H1 (cell line): ENCODE measurements around the gene CGN. TPM values are rescaled to one million over a fixed set of nuclear protein-coding genes. Genes with fewer than 3 reads are reported as not detected.
A peak's percentile ranks its signal among the peaks of the same experiment; 100 is the strongest.

ENCODE experiments used
- CTCF ChIA-PET: fragments of 300-600 bp; sonication (Branson Sonifier 250); formaldehyde crosslinking; loops from one replicate; lab custom pipeline; 2021; ENCODE audit not compliant: partially characterized antibody; lab: Charles Lee
- POLR2A ChIA-PET: fragments of 300-600 bp; sonication (Branson Sonifier 250); formaldehyde crosslinking; loops from one replicate; lab custom pipeline; 2021; ENCODE audit warnings: inconsistent platforms; ENCODE audit not compliant: partially characterized antibody; lab: Charles Lee
- DNase-seq, 2 experiments: peaks; one replicate each; pipeline versions ENCODE4 v3.0.0 to v3.0.0-alpha.2; 2010 to 2022; ENCODE audit warnings: low spot score in 2 of 2, low read depth in 1 of 2, mixed read lengths in 1 of 2
- FAIRE-seq: peaks from 2 replicates; lab custom pipeline; 2011; peaks lifted over from hg19 to GRCh38; lab: Jason Lieb, UNC
- H2AFZ ChIP-seq: 2 replicates; pipeline ENCODE4 v1.8.1; 2012; ENCODE audit warnings: low read length, inconsistent platforms
- H2AK5ac ChIP-seq: 2 replicates; pipeline ENCODE4 v1.6.1; 2013; ENCODE audit warnings: low read depth, low read length
- H2BK120ac ChIP-seq: replicated peaks from 2 replicates; pipeline ENCODE3; 2013; ENCODE audit warnings: low read depth, low read length, inconsistent platforms
- H2BK12ac ChIP-seq: 2 replicates; pipeline ENCODE4 v1.6.1; 2013; ENCODE audit warnings: low read depth, low read length
- H2BK15ac ChIP-seq: 2 replicates; pipeline ENCODE4 v1.6.1; 2013; ENCODE audit warnings: low read length
- H2BK20ac ChIP-seq: 2 replicates; pipeline ENCODE4 v1.6.1; 2013; ENCODE audit warnings: low read length
- H2BK5ac ChIP-seq: 2 replicates; pipeline ENCODE4 v1.6.1; 2013; ENCODE audit warnings: low read depth, low read length
- H3K14ac ChIP-seq: 2 replicates; pipeline ENCODE4 v1.6.1; 2013; ENCODE audit warnings: inconsistent platforms; ENCODE audit not compliant: insufficient read length
- H3K18ac ChIP-seq: 2 replicates; pipeline ENCODE4 v1.6.1; 2013; ENCODE audit warnings: low read length; ENCODE audit errors: extremely low read depth
- H3K23ac ChIP-seq: 2 replicates; pipeline ENCODE4 v1.6.1; 2013; ENCODE audit warnings: inconsistent platforms; ENCODE audit not compliant: insufficient read length
- H3K23me2 ChIP-seq: 2 replicates; pipeline ENCODE4 v1.6.1; 2013; ENCODE audit warnings: low read depth, low read length
- H3K27ac ChIP-seq: 2 replicates; pipeline ENCODE4 v1.6.1; 2011; ENCODE audit warnings: low read depth, low read length, inconsistent platforms
- H3K27me3 ChIP-seq, 4 experiments: replicated peaks in 1 of 4; 1 replicate in 1 of 4; 2 replicates in 3 of 4; pipeline versions ENCODE4 v1.6.1 to v1.8.1; 2011 to 2013; ENCODE audit warnings: low read length in 3 of 4, mild to moderate bottlenecking in 3 of 4, inconsistent platforms in 2 of 4, mixed read lengths in 2 of 4, moderate library complexity in 1 of 4; ENCODE audit not compliant: control insufficient read depth in 3 of 4, insufficient read depth in 3 of 4; ENCODE audit errors: extremely low read depth in 1 of 4
- H3K36me3 ChIP-seq, 4 experiments: 2 replicates each; pipeline versions ENCODE4 v1.6.1 to v1.8.1; 2011 to 2013; ENCODE audit warnings: mild to moderate bottlenecking in 4 of 4, low read length in 3 of 4, moderate library complexity in 2 of 4, control low read depth in 1 of 4, inconsistent platforms in 1 of 4; ENCODE audit not compliant: insufficient read depth in 4 of 4, control insufficient read depth in 2 of 4
- H3K4ac ChIP-seq: replicated peaks from 2 replicates; pipeline ENCODE3; 2013; ENCODE audit warnings: low read length, low read depth, mixed read lengths, inconsistent platforms; ENCODE audit not compliant: insufficient read length
- H3K4me1 ChIP-seq, 4 experiments: replicated peaks in 1 of 4; 1 replicate in 1 of 4; 2 replicates in 3 of 4; pipeline versions ENCODE4 v1.6.1 to v1.8.1; 2011 to 2013; ENCODE audit warnings: low read length in 3 of 4, inconsistent platforms in 2 of 4, mixed read lengths in 1 of 4; ENCODE audit not compliant: insufficient read depth in 4 of 4, control insufficient read depth in 3 of 4
- H3K4me2 ChIP-seq, 2 experiments: 2 replicates each; pipeline versions ENCODE4 v1.6.1 to v1.8.1; 2011 to 2013; ENCODE audit warnings: low read depth in 2 of 2, low read length in 2 of 2, control low read depth in 1 of 2, inconsistent platforms in 1 of 2, mild to moderate bottlenecking in 1 of 2; ENCODE audit not compliant: insufficient read depth in 1 of 2
- H3K4me3 ChIP-seq, 4 experiments: fragments of 200-600, 300-600 bp in 1 of 4; sonication (generic), shearing (Covaris generic), sonication (Bioruptor Twin) in 1 of 4; 2 replicates each; pipeline versions ENCODE4 v1.5.1 to v1.8.1; 2011 to 2016; ENCODE audit warnings: low read length in 4 of 4, low read depth in 3 of 4, control low read depth in 2 of 4, inconsistent platforms in 2 of 4, mild to moderate bottlenecking in 2 of 4, mixed read lengths in 1 of 4, moderate library complexity in 1 of 4; ENCODE audit not compliant: insufficient read depth in 2 of 4; ENCODE audit errors: extremely low read depth in 1 of 4
- H3K56ac ChIP-seq: replicated peaks from 2 replicates; pipeline ENCODE3; 2013; ENCODE audit warnings: low read depth, mild to moderate bottlenecking, mixed read lengths, low read length, inconsistent platforms; ENCODE audit not compliant: insufficient read length
- H3K79me1 ChIP-seq: 2 replicates; pipeline ENCODE4 v1.6.1; 2013; ENCODE audit warnings: low read depth, low read length, control low read depth
- H3K79me2 ChIP-seq, 2 experiments: 2 replicates each; pipeline versions ENCODE4 v1.6.1 to v1.8.1; 2012 to 2013; ENCODE audit warnings: low read length in 2 of 2, mild to moderate bottlenecking in 2 of 2, inconsistent platforms in 1 of 2; ENCODE audit not compliant: insufficient read depth in 2 of 2, control insufficient read depth in 1 of 2
- H3K9ac ChIP-seq, 4 experiments: replicated peaks in 1 of 4; 1 replicate in 1 of 4; 2 replicates in 3 of 4; pipeline versions ENCODE4 v1.6.1 to v1.8.1; 2011 to 2013; ENCODE audit warnings: low read depth in 3 of 4, low read length in 3 of 4, control low read depth in 2 of 4, mild to moderate bottlenecking in 2 of 4, moderate library complexity in 2 of 4, inconsistent platforms in 1 of 4; ENCODE audit errors: extremely low read depth in 1 of 4
- H3K9me3 ChIP-seq, 2 experiments: 2 replicates each; pipeline versions ENCODE4 v1.6.1 to v1.8.1; 2012 to 2013; ENCODE audit warnings: mild to moderate bottlenecking in 2 of 2, moderate library complexity in 2 of 2, control low read depth in 1 of 2, inconsistent platforms in 1 of 2, low read depth in 1 of 2, low read length in 1 of 2, mixed read lengths in 1 of 2; ENCODE audit not compliant: insufficient read depth in 2 of 2
- H4K20me1 ChIP-seq, 2 experiments: replicated peaks in 1 of 2; 2 replicates each; pipeline versions ENCODE3 to v1.8.1; 2011 to 2013; ENCODE audit warnings: inconsistent platforms in 2 of 2, low read length in 2 of 2, mild to moderate bottlenecking in 1 of 2; ENCODE audit not compliant: insufficient read depth in 2 of 2, control insufficient read depth in 1 of 2
- H4K5ac ChIP-seq: 2 replicates; pipeline ENCODE4 v1.6.1; 2013; ENCODE audit warnings: low read length, low read depth, mixed read lengths, inconsistent platforms; ENCODE audit not compliant: insufficient read length
- H4K8ac ChIP-seq: 2 replicates; pipeline ENCODE4 v1.8.0; 2013; ENCODE audit warnings: mild to moderate bottlenecking, moderate library complexity, low read length, inconsistent platforms; ENCODE audit not compliant: insufficient read depth; ENCODE audit errors: extremely low read depth
- H4K91ac ChIP-seq: replicated peaks from 2 replicates; pipeline ENCODE3; 2013; ENCODE audit warnings: low read length, mixed read lengths, inconsistent platforms; ENCODE audit not compliant: insufficient read length
- BRCA1 ChIP-seq: IDR thresholded peaks from 2 replicates; pipeline ENCODE4 v1.6.1; 2012; ENCODE audit warnings: low read depth, low read length, improper control_type of control experiment
- EGR1 ChIP-seq: IDR thresholded peaks from 2 replicates; pipeline ENCODE4 v1.6.1; 2011; ENCODE audit warnings: low read depth, low read length, borderline replicate concordance
- KDM5A ChIP-seq: fragments of 200-600 bp; IDR thresholded peaks from 2 replicates; pipeline ENCODE4 v1.7.1; 2012; ENCODE audit warnings: mild to moderate bottlenecking, low read length, inconsistent platforms, mixed read lengths
- MAFK ChIP-seq: IDR thresholded peaks from 2 replicates; pipeline ENCODE4 v1.6.1; 2012; ENCODE audit warnings: low read depth, mild to moderate bottlenecking, improper control_type of control experiment, low read length
- SIX5 ChIP-seq: IDR thresholded peaks from 2 replicates; pipeline ENCODE4 v1.6.1; 2011; ENCODE audit warnings: mild to moderate bottlenecking, low read depth, low read length
- TBP ChIP-seq: IDR thresholded peaks from 2 replicates; pipeline ENCODE4 v1.6.1; 2011; ENCODE audit warnings: low read depth, low read length, improper control_type of control experiment
- TCF12 ChIP-seq: IDR thresholded peaks from 2 replicates; pipeline ENCODE4 v1.6.1; 2011; ENCODE audit warnings: low read depth, mild to moderate bottlenecking, low read length
- ZNF274 ChIP-seq: IDR thresholded peaks from 2 replicates; pipeline ENCODE4 v1.7.0; 2012; ENCODE audit warnings: low read length, borderline replicate concordance; ENCODE audit errors: extremely low read depth
- WGBS, 2 experiments: shearing (Covaris generic) in 1 of 2; methylation state at CpG; one replicate each; pipeline versions ENCODE4 v1.1.6 to v1.1.7; 2013 to 2015; ENCODE audit warnings: low lambda C conversion rate in 2 of 2, mixed read lengths in 2 of 2, inconsistent platforms in 1 of 2, low coverage in 1 of 2, missing lambda C conversion rate in 1 of 2; ENCODE audit not compliant: insufficient replicate concordance in 2 of 2, insufficient coverage in 1 of 2, insufficient read length in 1 of 2; ENCODE audit errors: extremely low coverage in 1 of 2, missing lambda C conversion rate in 1 of 2; 5-methylcytosine and 5-hydroxymethylcytosine counted together
- polyA plus RNA-seq, 7 experiments: library from polyadenylated mRNA; depleted of rRNA in 3 of 7; stranded (reverse) in 5 of 7; unstranded in 2 of 7; fragments of >200 nt in 5 of 7; fragments of 200-250 nt in 2 of 7; gene quantifications; 1 replicate in 5 of 7; 2 replicates in 1 of 7; 4 replicates in 1 of 7; pipeline versions ENCODE4 v1.2.1 to v1.2.3, GENCODE V29; 2011 to 2013; ENCODE audit warnings: missing spikeins in 2 of 7, mixed read lengths in 2 of 7
- total RNA-seq: library from RNA; stranded (reverse); fragmentation: NEBNext Ultra II Directional; extraction: Animal tissue kit (Norgen Biotek cat#: 25700); gene quantifications from 2 replicates; pipeline ENCODE4 v1.2.1, GENCODE V29; 2021
- TF ChIP-seq, protein P1 (sequence below), 3 experiments: IDR thresholded peaks; 1 replicate in 2 of 3; 2 replicates in 1 of 3; pipeline versions ENCODE4 v1.5.1 to v1.6.1; 2011; ENCODE audit warnings: low read length in 3 of 3, mild to moderate bottlenecking in 3 of 3, inconsistent platforms in 2 of 3, low read depth in 1 of 3, moderate library complexity in 1 of 3; ENCODE audit not compliant: insufficient read depth in 1 of 3; ENCODE audit errors: control extremely low read depth in 1 of 3

Gene CGN
- total and polyA plus RNA-seq, 2 of the 8 experiments (the other 6 are each of a cell fraction or from before 2014, with no cell fraction given), result 15.9 to 52.7 TPM

DNA sequence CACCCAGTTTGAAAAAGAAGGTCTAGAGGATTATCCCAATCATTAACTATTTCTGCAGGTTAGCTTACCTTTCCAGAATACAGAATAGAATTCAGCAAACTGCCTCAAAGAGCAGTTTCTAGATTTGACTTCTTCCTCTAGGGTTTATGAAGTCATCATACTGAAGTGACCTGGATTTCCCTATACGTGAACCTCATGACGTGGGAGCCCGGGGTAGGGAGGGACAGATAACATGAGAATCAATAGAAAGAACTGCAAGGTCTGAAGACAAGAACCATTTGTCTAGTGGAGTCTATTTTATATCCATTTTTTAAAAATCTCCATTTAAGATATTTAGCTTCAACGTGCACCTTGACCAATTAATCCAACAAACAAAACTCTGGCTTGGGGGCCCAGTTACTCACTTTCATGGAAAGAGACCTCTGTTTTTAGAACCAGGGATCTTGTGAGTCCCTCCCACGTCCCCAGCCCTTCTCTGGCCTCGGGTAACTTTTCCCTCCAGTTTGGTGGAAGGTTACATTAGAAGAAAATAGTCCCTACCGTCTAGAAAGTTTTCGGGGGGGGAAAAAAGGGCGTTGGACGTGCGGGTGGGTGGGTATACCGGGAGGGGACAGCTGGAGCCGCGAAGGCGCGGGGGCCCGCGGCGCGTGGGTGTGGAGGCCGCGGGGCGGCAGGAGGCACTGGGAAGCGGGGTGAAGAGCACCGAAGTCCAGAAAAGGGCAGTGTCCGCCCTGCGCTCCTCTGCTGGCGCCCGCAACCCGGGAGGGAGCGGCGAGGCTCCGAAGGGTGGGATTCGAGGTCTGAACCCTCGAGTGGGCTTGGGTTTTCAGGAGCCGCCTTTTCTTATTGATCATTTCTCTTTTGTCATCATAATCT lies 38.1 kb upstream of the CGN start:
- no peaks in the 10 kb centered on the region; a peak in 2 of 7 replicates for H3K4me1 ChIP-seq
- H3K36me3 ChIP-seq, result no peaks in the 10 kb centered on the region
- peak overlapping the region; percentile 42 to 66 (median 50) for H3K4me3 ChIP-seq
- H2BK5ac ChIP-seq, result no peak overlapping the region
- no peak overlapping the region for H2BK15ac ChIP-seq
- DNase-seq (peak in 1 of 2 experiments; percentile 73), FAIRE-seq (no peak)
- no peak overlapping the region for H4K91ac ChIP-seq
- no peaks in the 10 kb centered on the region for H4K20me1 ChIP-seq
- no peak overlapping the region for H2BK120ac ChIP-seq
- H2BK20ac ChIP-seq, result no peak overlapping the region
- H4K8ac ChIP-seq, result peak overlapping the region; percentile 87
- H3K4ac ChIP-seq, result no peak overlapping the region
- H3K9me3 ChIP-seq, result no peaks in the 10 kb centered on the region
- H3K79me1 ChIP-seq, result no peaks in the 10 kb centered on the region
- H3K4me2 ChIP-seq, result peak overlapping the region; percentile 62 to 71
- H2AFZ ChIP-seq, result 0 out of 2 replicates have a peak overlapping the region, but pooled peaks have one; percentile 0
- H3K23me2 ChIP-seq, result no peaks in the 10 kb centered on the region
- H3K27ac ChIP-seq, result no peak overlapping the region; the same call in 1 of the 2 replicates
- CTCF ChIA-PET, result interaction anchor here (0.6 to 2.7 kb wide), 4 partner anchors 12 to 1160 kb away, joined by 3 to 11 read pairs (median 3); no protein-coding TSS in a partner anchor
- POLR2A ChIA-PET, result interaction anchor here (1.0 to 8.6 kb wide), 6 partner anchors 9 to 68 kb away, joined by 4 to 91 read pairs (median 8); partner anchors contain the start of genes CGN and POGZ
- no peak overlapping the region for H2AK5ac ChIP-seq
- no peak overlapping the region for H3K23ac ChIP-seq
- H3K9ac ChIP-seq, result peak overlapping the region in 3 of 4 experiments; percentile 45 to 56 (median 53); a peak in 5 of 7 replicates
- H3K79me2 ChIP-seq, result no peaks in the 10 kb centered on the region
- 10% methylated on average over 33 of the region's 36 CpGs; no CpG with 5 or more reads in 1 of the 2 experiments for WGBS, 2 experiments
- H2BK12ac ChIP-seq, result no peak overlapping the region
- no peaks in the 10 kb centered on the region for H3K27me3 ChIP-seq
- peak overlapping the region; percentile 60; the same call in 1 of the 2 replicates for H3K18ac ChIP-seq
- H3K14ac ChIP-seq, result no peak overlapping the region
- H3K56ac ChIP-seq, result peak overlapping the region; percentile 8
- peak overlapping the region; percentile 44 for H4K5ac ChIP-seq
- TF ChIP-seq SIX5, result no peak
- TF ChIP-seq MAFK, result no peak
- TF ChIP-seq, protein P1, sequence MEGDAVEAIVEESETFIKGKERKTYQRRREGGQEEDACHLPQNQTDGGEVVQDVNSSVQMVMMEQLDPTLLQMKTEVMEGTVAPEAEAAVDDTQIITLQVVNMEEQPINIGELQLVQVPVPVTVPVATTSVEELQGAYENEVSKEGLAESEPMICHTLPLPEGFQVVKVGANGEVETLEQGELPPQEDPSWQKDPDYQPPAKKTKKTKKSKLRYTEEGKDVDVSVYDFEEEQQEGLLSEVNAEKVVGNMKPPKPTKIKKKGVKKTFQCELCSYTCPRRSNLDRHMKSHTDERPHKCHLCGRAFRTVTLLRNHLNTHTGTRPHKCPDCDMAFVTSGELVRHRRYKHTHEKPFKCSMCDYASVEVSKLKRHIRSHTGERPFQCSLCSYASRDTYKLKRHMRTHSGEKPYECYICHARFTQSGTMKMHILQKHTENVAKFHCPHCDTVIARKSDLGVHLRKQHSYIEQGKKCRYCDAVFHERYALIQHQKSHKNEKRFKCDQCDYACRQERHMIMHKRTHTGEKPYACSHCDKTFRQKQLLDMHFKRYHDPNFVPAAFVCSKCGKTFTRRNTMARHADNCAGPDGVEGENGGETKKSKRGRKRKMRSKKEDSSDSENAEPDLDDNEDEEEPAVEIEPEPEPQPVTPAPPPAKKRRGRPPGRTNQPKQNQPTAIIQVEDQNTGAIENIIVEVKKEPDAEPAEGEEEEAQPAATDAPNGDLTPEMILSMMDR (IDR thresholded peaks at IDR 0.05; ENCODE audit: control extremely low read depth in 1 of 3, insufficient read depth in 1 of 3, low read depth in 1 of 3, low read length in 3 of 3), result no peak
- TF ChIP-seq ZNF274, result no peak
- TF ChIP-seq TBP, result peak; percentile 74
- no peak for TF ChIP-seq TCF12
- TF ChIP-seq EGR1, result no peak
- no peak for TF ChIP-seq BRCA1
- no peak for TF ChIP-seq KDM5A
